H1 (cell line): Measurements from ENCODE around the gene XRN2. TPM values are rescaled to one million over a fixed set of nuclear protein-coding genes. Genes with fewer than 3 reads are reported as not detected.

Experiments used
- CHD1 ChIP-seq: IDR thresholded peaks from 2 replicates; pipeline ENCODE4 v1.6.1; 2012; ENCODE audit warnings: low read depth, low read length, improper control_type of control experiment
- RNF2 ChIP-seq: fragments of 200-900, 300-1000 bp; sonication (generic); IDR thresholded peaks from 2 replicates; pipeline ENCODE4 v1.7.1; 2016; ENCODE audit warnings: borderline replicate concordance, low read depth, mild to moderate bottlenecking, antibody characterized with exemption, low read length; ENCODE audit not compliant: poor library complexity, severe bottlenecking; ENCODE audit errors: missing control alignments
- SP1 ChIP-seq: IDR thresholded peaks from 2 replicates; pipeline ENCODE4 v1.6.1; 2011; ENCODE audit warnings: low read depth, low read length
- SP2 ChIP-seq: IDR thresholded peaks from 2 replicates; pipeline ENCODE4 v1.6.1; 2012; ENCODE audit warnings: mild to moderate bottlenecking, low read length, inconsistent platforms
- polyA plus RNA-seq, 7 experiments: library from polyadenylated mRNA; depleted of rRNA in 3 of 7; stranded (reverse) in 5 of 7; unstranded in 2 of 7; fragments of >200 nt in 5 of 7; fragments of 200-250 nt in 2 of 7; gene quantifications; 1 replicate in 5 of 7; 2 replicates in 1 of 7; 4 replicates in 1 of 7; pipeline versions ENCODE4 v1.2.1 to v1.2.3, GENCODE V29; 2011 to 2013; ENCODE audit warnings: missing spikeins in 2 of 7, mixed read lengths in 2 of 7
- total RNA-seq: library from RNA; stranded (reverse); fragmentation: NEBNext Ultra II Directional; extraction: Animal tissue kit (Norgen Biotek cat#: 25700); gene quantifications from 2 replicates; pipeline ENCODE4 v1.2.1, GENCODE V29; 2021
- TF ChIP-seq, protein P1 (sequence below): fragments of 300-600 bp; sonication (generic); IDR thresholded peaks from 2 replicates; pipeline ENCODE4 v1.7.1; 2012; ENCODE audit warnings: low read length, moderate library complexity, mild to moderate bottlenecking, inconsistent platforms; ENCODE audit not compliant: insufficient replicate concordance

Gene XRN2
- total and polyA plus RNA-seq, 2 of the 8 experiments (the other 6 are each of a cell fraction or from before 2014, with no cell fraction given), result 60.3 to 139 TPM

DNA sequence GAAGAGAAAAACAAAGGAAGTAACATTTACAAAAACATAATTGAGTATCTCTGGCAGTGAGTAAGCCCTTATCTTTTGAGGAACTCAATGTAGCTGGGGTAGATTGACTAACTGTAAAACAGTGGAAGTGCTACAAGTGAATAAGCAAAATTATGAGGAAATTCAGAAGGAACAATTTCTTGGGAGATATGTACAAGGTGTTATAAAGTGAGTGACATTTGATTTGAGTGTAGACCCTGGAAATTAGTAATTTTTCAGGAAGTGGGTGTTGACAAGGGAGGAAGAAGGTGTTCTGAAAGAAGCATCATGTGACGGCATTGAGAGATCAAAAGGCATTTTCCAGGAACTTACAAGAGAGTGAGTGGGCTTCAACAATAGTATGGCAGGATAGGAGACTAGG is 22.2 kb downstream of the XRN2 start (continued):
- TF ChIP-seq, protein P1, sequence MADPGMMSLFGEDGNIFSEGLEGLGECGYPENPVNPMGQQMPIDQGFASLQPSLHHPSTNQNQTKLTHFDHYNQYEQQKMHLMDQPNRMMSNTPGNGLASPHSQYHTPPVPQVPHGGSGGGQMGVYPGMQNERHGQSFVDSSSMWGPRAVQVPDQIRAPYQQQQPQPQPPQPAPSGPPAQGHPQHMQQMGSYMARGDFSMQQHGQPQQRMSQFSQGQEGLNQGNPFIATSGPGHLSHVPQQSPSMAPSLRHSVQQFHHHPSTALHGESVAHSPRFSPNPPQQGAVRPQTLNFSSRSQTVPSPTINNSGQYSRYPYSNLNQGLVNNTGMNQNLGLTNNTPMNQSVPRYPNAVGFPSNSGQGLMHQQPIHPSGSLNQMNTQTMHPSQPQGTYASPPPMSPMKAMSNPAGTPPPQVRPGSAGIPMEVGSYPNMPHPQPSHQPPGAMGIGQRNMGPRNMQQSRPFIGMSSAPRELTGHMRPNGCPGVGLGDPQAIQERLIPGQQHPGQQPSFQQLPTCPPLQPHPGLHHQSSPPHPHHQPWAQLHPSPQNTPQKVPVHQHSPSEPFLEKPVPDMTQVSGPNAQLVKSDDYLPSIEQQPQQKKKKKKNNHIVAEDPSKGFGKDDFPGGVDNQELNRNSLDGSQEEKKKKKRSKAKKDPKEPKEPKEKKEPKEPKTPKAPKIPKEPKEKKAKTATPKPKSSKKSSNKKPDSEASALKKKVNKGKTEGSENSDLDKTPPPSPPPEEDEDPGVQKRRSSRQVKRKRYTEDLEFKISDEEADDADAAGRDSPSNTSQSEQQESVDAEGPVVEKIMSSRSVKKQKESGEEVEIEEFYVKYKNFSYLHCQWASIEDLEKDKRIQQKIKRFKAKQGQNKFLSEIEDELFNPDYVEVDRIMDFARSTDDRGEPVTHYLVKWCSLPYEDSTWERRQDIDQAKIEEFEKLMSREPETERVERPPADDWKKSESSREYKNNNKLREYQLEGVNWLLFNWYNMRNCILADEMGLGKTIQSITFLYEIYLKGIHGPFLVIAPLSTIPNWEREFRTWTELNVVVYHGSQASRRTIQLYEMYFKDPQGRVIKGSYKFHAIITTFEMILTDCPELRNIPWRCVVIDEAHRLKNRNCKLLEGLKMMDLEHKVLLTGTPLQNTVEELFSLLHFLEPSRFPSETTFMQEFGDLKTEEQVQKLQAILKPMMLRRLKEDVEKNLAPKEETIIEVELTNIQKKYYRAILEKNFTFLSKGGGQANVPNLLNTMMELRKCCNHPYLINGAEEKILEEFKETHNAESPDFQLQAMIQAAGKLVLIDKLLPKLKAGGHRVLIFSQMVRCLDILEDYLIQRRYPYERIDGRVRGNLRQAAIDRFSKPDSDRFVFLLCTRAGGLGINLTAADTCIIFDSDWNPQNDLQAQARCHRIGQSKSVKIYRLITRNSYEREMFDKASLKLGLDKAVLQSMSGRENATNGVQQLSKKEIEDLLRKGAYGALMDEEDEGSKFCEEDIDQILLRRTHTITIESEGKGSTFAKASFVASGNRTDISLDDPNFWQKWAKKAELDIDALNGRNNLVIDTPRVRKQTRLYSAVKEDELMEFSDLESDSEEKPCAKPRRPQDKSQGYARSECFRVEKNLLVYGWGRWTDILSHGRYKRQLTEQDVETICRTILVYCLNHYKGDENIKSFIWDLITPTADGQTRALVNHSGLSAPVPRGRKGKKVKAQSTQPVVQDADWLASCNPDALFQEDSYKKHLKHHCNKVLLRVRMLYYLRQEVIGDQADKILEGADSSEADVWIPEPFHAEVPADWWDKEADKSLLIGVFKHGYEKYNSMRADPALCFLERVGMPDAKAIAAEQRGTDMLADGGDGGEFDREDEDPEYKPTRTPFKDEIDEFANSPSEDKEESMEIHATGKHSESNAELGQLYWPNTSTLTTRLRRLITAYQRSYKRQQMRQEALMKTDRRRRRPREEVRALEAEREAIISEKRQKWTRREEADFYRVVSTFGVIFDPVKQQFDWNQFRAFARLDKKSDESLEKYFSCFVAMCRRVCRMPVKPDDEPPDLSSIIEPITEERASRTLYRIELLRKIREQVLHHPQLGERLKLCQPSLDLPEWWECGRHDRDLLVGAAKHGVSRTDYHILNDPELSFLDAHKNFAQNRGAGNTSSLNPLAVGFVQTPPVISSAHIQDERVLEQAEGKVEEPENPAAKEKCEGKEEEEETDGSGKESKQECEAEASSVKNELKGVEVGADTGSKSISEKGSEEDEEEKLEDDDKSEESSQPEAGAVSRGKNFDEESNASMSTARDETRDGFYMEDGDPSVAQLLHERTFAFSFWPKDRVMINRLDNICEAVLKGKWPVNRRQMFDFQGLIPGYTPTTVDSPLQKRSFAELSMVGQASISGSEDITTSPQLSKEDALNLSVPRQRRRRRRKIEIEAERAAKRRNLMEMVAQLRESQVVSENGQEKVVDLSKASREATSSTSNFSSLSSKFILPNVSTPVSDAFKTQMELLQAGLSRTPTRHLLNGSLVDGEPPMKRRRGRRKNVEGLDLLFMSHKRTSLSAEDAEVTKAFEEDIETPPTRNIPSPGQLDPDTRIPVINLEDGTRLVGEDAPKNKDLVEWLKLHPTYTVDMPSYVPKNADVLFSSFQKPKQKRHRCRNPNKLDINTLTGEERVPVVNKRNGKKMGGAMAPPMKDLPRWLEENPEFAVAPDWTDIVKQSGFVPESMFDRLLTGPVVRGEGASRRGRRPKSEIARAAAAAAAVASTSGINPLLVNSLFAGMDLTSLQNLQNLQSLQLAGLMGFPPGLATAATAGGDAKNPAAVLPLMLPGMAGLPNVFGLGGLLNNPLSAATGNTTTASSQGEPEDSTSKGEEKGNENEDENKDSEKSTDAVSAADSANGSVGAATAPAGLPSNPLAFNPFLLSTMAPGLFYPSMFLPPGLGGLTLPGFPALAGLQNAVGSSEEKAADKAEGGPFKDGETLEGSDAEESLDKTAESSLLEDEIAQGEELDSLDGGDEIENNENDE, result no peak
- TF ChIP-seq SP1, result no peak
- TF ChIP-seq CHD1, result no peak
- TF ChIP-seq SP2, result no peak
- no peak for TF ChIP-seq RNF2
